ENCODE results near the gene CCDC70. TPM values are rescaled to one million over a fixed set of nuclear protein-coding genes. Genes with fewer than 3 reads are reported as not detected.

CCDC70 gene
- total RNA-seq, 1 donor from 2014 or later: not detected

- Mint-ChIP-seq H3K36me3 (ENCODE audit: low read depth, unreplicated experiment) (no peaks in the 10 kb centered on the region), H3K4me1 (ENCODE audit: unreplicated experiment) (no peaks in the 10 kb centered on the region), H3K27ac (ENCODE audit: unreplicated experiment) (no peak overlapping the region), H3K27me3 (ENCODE audit: unreplicated experiment) (peaks cover 1% of the 10 kb centered on the region), H3K9me3 (ENCODE audit: unreplicated experiment) (no peaks in the 10 kb centered on the region), H3K4me3 (ENCODE audit: unreplicated experiment) (no peak overlapping the region)
- DNase-seq (ENCODE audit: low spot score): no peak
- TF ChIP-seq CTCF (IDR thresholded peaks at IDR 0.05; ENCODE audit: unreplicated experiment): no peak
Measured at GRCh38 chr13:51882570-51883225, 20.9 kb downstream of the CCDC70 start.

- H3K36me3 Mint-ChIP-seq (ENCODE audit: low read depth, unreplicated experiment): no peaks in the 10 kb centered on the region
- no peak for DNase-seq (ENCODE audit: low spot score)
- peaks cover 1% of the 10 kb centered on the region for H3K27me3 Mint-ChIP-seq (ENCODE audit: unreplicated experiment)
- no peak overlapping the region for H3K27ac Mint-ChIP-seq (ENCODE audit: unreplicated experiment)
- no peak for TF ChIP-seq CTCF (IDR thresholded peaks at IDR 0.05; ENCODE audit: unreplicated experiment)
- H3K4me3 Mint-ChIP-seq (ENCODE audit: unreplicated experiment): no peak overlapping the region
- H3K9me3 Mint-ChIP-seq (ENCODE audit: unreplicated experiment): no peaks in the 10 kb centered on the region
- no peaks in the 10 kb centered on the region for H3K4me1 Mint-ChIP-seq (ENCODE audit: unreplicated experiment)
Measured at GRCh38 chr13:51883226-51883600, 21.4 kb downstream of the CCDC70 start.

DNA sequence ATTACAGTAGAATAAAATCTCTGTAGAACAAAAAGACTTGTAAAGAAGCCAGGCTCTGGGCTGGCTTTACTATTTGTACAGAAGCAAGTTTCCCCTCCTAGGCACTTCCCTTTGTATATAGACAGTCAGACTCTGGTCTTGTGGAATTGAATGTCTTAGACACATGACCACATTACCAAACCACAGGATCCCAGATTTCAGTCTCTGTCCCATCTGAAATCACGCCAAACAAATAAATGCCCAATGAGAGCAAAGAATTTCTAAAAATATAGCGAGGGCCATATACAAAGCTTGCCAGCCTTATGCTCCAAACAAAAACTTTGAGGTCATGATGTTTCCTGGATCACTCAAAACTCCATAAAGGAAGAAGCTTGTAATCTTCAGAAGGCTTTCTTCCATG lies 23.9 kb downstream of the CCDC70 start:
- Mint-ChIP-seq H3K27me3 (ENCODE audit: unreplicated experiment) (peaks cover 1% of the 10 kb centered on the region), H3K4me3 (ENCODE audit: unreplicated experiment) (no peak overlapping the region), H3K4me1 (ENCODE audit: unreplicated experiment) (no peaks in the 10 kb centered on the region), H3K9me3 (ENCODE audit: unreplicated experiment) (no peaks in the 10 kb centered on the region), H3K36me3 (ENCODE audit: low read depth, unreplicated experiment) (no peaks in the 10 kb centered on the region), H3K27ac (ENCODE audit: unreplicated experiment) (no peak overlapping the region)
- TF ChIP-seq CTCF (IDR thresholded peaks at IDR 0.05; ENCODE audit: unreplicated experiment): no peak
- no peak for DNase-seq (ENCODE audit: low spot score)

GRCh38 chr13:51887468-51887867 lies 25.7 kb downstream of the CCDC70 start:
- Mint-ChIP-seq H3K4me1 (ENCODE audit: unreplicated experiment) (no peaks in the 10 kb centered on the region), H3K27me3 (ENCODE audit: unreplicated experiment) (peaks cover 1% of the 10 kb centered on the region), H3K4me3 (ENCODE audit: unreplicated experiment) (no peak overlapping the region), H3K36me3 (ENCODE audit: low read depth, unreplicated experiment) (no peaks in the 10 kb centered on the region), H3K27ac (ENCODE audit: unreplicated experiment) (no peak overlapping the region), H3K9me3 (ENCODE audit: unreplicated experiment) (no peaks in the 10 kb centered on the region)
- TF ChIP-seq CTCF (IDR thresholded peaks at IDR 0.05; ENCODE audit: unreplicated experiment): no peak
- no peak for DNase-seq (ENCODE audit: low spot score)

GRCh38 chr13:51892657-51893056 lies 30.9 kb downstream of the CCDC70 start:
- Mint-ChIP-seq H3K4me3 (ENCODE audit: unreplicated experiment) (no peak overlapping the region), H3K4me1 (ENCODE audit: unreplicated experiment) (peaks cover 16% of the 10 kb centered on the region), H3K27me3 (ENCODE audit: unreplicated experiment) (peaks cover 6% of the 10 kb centered on the region), H3K9me3 (ENCODE audit: unreplicated experiment) (no peaks in the 10 kb centered on the region), H3K27ac (ENCODE audit: unreplicated experiment) (no peak overlapping the region), H3K36me3 (ENCODE audit: low read depth, unreplicated experiment) (no peaks in the 10 kb centered on the region)
- DNase-seq (ENCODE audit: low spot score): no peak
- TF ChIP-seq CTCF (IDR thresholded peaks at IDR 0.05; ENCODE audit: unreplicated experiment): no peak
